ENCODE measurements around the gene SLC35F3.

GRCh38 chr1:234185438-234185837 is 281.0 kb downstream of the SLC35F3 start:
- no peak for TF ChIP-seq EZH2phosphoT487 (conservative IDR thresholded peaks at IDR 0.05; ENCODE audit: low read length)
- no peak for TF ChIP-seq CTCF (IDR thresholded peaks at IDR 0.05; ENCODE audit: insufficient read depth, low read length, poor library complexity, severe bottlenecking)
